ENCODE data around the gene PTPN1. TPM values are rescaled to one million over a fixed set of nuclear protein-coding genes. Genes with fewer than 3 reads are reported as not detected.

Gene PTPN1
- total and polyA plus RNA-seq, 2 of the 13 experiments (the other 11 are each of a cell fraction or from before 2014, with no cell fraction given), result 17.7 to 37.2 TPM

DNA sequence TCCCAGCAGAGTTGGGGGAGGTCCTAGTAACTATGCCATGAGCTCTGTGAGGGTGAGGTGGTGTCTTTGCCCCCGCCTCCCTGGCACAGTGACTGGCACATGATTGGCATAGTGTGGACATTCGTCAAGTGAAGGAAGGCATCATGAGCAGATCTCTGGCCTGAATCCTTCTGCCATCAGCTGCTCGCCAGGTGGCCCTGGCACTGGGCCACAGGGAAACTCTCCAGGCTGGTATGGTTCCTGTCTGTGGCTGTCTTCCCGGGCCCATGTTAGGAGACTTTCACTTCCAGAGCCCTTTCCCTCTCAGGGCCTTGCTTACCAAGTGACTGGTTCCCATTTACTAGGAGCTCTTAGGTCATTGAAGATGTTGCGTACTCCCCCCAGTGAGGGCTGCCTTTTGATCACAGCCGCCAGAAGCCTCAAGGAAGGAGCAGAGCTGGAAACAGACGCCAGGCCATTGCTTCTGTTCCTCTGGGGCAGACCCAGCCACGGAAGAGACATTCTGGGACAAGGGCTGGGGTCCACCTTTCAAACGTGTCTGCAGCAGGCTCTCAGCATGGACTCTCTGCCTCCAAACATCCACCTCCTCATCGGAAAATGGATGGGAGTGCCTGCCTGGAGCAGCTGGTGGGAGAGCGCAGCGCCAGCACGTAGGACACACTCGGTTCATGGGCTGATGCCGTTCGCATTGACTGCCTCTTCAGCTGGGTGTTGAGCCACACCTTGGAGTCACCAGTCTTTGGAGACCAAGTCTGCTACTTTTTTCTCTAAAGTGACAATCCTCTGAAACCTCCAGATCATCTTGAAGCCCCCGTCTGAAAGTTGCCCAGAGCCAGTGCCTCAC lies 67.2 kb downstream of the PTPN1 start (continued):
- TF ChIP-seq, protein P1, sequence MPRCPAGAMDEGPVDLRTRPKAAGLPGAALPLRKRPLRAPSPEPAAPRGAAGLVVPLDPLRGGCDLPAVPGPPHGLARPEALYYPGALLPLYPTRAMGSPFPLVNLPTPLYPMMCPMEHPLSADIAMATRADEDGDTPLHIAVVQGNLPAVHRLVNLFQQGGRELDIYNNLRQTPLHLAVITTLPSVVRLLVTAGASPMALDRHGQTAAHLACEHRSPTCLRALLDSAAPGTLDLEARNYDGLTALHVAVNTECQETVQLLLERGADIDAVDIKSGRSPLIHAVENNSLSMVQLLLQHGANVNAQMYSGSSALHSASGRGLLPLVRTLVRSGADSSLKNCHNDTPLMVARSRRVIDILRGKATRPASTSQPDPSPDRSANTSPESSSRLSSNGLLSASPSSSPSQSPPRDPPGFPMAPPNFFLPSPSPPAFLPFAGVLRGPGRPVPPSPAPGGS (CRISPR knock-in tag; IDR thresholded peaks at IDR 0.05), result no peak
- TF ChIP-seq MED8 (CRISPR knock-in tag; IDR thresholded peaks at IDR 0.05; ENCODE audit: insufficient replicate concordance) (no peak), NFYC (CRISPR knock-in tag; IDR thresholded peaks at IDR 0.05) (no peak), NFE2L1 (CRISPR knock-in tag; IDR thresholded peaks at IDR 0.05; ENCODE audit: borderline replicate concordance) (no peak), ZBTB8A (CRISPR knock-in tag; IDR thresholded peaks at IDR 0.05; ENCODE audit: borderline replicate concordance, low read depth) (no peak), ZNF101 (CRISPR knock-in tag; IDR thresholded peaks at IDR 0.05; ENCODE audit: borderline replicate concordance, low read depth) (no peak)

DNA sequence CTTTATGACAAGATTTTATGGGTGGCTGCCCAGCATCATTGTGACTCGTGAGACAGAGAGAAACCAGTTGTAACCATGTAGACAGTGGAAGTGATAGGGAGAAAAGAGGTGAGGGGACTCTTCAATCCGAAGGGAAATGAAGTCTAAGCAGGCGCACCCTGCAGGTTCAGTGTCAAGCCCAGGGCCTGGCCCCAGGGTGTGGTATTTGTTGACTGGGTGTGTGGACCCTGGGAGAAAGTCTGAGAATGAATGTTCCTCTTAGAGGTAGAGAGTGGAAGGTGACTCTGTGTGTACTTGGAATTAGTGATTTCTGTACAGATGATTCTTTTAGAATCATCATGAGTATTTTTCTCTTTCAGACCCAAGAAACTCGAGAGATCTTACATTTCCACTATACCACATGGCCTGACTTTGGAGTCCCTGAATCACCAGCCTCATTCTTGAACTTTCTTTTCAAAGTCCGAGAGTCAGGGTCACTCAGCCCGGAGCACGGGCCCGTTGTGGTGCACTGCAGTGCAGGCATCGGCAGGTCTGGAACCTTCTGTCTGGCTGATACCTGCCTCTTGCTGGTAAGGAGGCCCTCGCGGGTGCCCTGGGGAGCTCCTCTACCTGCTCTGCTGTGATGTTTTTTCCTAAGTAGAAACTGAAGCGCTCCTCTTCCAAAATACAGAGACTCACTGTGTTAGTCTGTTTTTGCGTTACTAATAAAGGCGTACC lies 68.0 kb downstream of the PTPN1 start:
- H3K9me3 ChIP-seq (ENCODE audit: low read length), result no peaks in the 10 kb centered on the region
- no peak for FAIRE-seq
- ChIA-PET CTCF (ENCODE audit: low intra/inter-chr PET ratio, low total read pairs) (interaction anchor here (6.2 kb wide), 1 partner anchor 99 kb away, joined by 45 read pairs; no protein-coding TSS in a partner anchor), POLR2A (no interaction called here)
- no peak overlapping the region for H3K9ac ChIP-seq (ENCODE audit: insufficient read depth, low read depth, low read length)
- no TSS peak for BruUV-seq (replicated peaks)
- no peaks in the 10 kb centered on the region for H3K4me1 ChIP-seq (ENCODE audit: insufficient read depth, low read length)
- H3K79me2 ChIP-seq (ENCODE audit: insufficient read depth, low read length), result no peaks in the 10 kb centered on the region
- H3K27ac ChIP-seq (ENCODE audit: extremely low read length, insufficient read depth, low read length), result no peak overlapping the region
- in situ Hi-C loops (cut with HindIII; ENCODE audit: extremely low pct_ligation_motif_present, low pct_unique_long_range_greater_than_20kb) (loop anchor here (5.0 kb wide), 1 partner anchor 391 kb away; no protein-coding TSS in a partner anchor), intact Hi-C loops (cut with micrococcal nuclease; ENCODE audit: unreplicated experiment) (no loop called here)
- DNase-seq (ENCODE audit: low spot score), result no peak
- H3K4me2 ChIP-seq (ENCODE audit: low read depth, low read length), result no peak overlapping the region
- no peaks in the 10 kb centered on the region for H4K20me1 ChIP-seq (ENCODE audit: insufficient read depth, low read length)
- TF ChIP-seq ZBTB21 (CRISPR knock-in tag; IDR thresholded peaks at IDR 0.05) (no peak), KAT7 (CRISPR knock-in tag; IDR thresholded peaks at IDR 0.05; ENCODE audit: borderline replicate concordance) (no peak), SETDB1 (CRISPR knock-in tag; IDR thresholded peaks at IDR 0.05; ENCODE audit: borderline replicate concordance) (no peak)
- no peak for ATAC-seq
- no peak overlapping the region for H2AFZ ChIP-seq (ENCODE audit: low read length)
- peaks cover 54 to 92% of the 10 kb centered on the region in 2 experiments for H3K36me3 ChIP-seq (replicated peaks in 1 of 2; ENCODE audit: control insufficient read depth in 1 of 2, insufficient read depth in 2 of 2, low read length in 2 of 2)
- no peaks in the 10 kb centered on the region for H3K27me3 ChIP-seq (ENCODE audit: control insufficient read depth in 1 of 2, insufficient read depth in 2 of 2, low read length in 2 of 2)
- no peak overlapping the region for H3K4me3 ChIP-seq (replicated peaks in 1 of 3; ENCODE audit: insufficient read depth in 1 of 3, low read depth in 2 of 3, low read length in 3 of 3)
- WGBS (ENCODE audit: low lambda C conversion rate), result 87% methylated on average over 14 of the region's 14 CpGs
